ENCODE results near the gene PTPN1.

PTPN1 gene

DNA sequence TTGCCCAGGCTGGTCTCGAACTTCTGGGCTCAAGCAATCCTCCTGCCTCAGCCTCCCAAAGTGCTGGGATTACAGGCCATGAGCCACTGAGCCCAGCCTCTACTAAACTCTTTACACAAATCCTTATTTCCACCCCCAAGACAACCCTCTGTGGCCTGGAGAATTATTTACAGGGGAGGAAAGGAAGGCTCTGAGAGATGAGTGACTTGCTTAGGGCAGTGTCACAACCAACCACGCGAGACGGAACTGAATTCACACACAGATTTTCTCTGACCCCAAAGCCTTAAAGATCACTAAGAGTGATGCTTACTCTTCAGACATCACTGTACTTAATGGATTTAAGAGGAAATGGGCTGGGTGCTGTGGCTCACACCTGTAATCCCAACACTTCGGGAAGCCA is 95.0 kb downstream of the PTPN1 start:
- Histone ChIP-seq H3F3A (ENCODE audit: control insufficient read depth, insufficient read depth) (no peaks in the 10 kb centered on the region; the same call in 1 of the 2 replicates), H3K4me1 (ENCODE audit: control insufficient read depth, low read length) (peaks cover 14% of the 10 kb centered on the region), H3K4me3 (ENCODE audit: low read length) (no peak overlapping the region), H3K27me3 (ENCODE audit: control insufficient read depth, low read length) (peaks cover 11% of the 10 kb centered on the region), H3K27ac (ENCODE audit: low read depth, low read length) (no peak overlapping the region), H3K4me2 (ENCODE audit: low read length) (no peak overlapping the region), H3K36me3 (ENCODE audit: control insufficient read depth, low read length) (no peaks in the 10 kb centered on the region), H3K79me2 (ENCODE audit: control insufficient read depth, low read length) (no peaks in the 10 kb centered on the region), H3K9me3 (ENCODE audit: control insufficient read depth, insufficient read depth, low read length) (no peaks in the 10 kb centered on the region), H3K9me2 (replicated peaks; ENCODE audit: control insufficient read depth, low read length) (no peaks in the 10 kb centered on the region), H4K20me1 (ENCODE audit: control insufficient read depth, insufficient read depth, low read depth, low read length) (no peaks in the 10 kb centered on the region)
- TF ChIP-seq EZH2phosphoT487 (IDR thresholded peaks at IDR 0.05; ENCODE audit: borderline replicate concordance, low read length), result no peak
- TF ChIP-seq, protein P1, sequence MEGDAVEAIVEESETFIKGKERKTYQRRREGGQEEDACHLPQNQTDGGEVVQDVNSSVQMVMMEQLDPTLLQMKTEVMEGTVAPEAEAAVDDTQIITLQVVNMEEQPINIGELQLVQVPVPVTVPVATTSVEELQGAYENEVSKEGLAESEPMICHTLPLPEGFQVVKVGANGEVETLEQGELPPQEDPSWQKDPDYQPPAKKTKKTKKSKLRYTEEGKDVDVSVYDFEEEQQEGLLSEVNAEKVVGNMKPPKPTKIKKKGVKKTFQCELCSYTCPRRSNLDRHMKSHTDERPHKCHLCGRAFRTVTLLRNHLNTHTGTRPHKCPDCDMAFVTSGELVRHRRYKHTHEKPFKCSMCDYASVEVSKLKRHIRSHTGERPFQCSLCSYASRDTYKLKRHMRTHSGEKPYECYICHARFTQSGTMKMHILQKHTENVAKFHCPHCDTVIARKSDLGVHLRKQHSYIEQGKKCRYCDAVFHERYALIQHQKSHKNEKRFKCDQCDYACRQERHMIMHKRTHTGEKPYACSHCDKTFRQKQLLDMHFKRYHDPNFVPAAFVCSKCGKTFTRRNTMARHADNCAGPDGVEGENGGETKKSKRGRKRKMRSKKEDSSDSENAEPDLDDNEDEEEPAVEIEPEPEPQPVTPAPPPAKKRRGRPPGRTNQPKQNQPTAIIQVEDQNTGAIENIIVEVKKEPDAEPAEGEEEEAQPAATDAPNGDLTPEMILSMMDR (IDR thresholded peaks at IDR 0.05; ENCODE audit: low read depth, low read length, poor library complexity, severe bottlenecking), result no peak

DNA sequence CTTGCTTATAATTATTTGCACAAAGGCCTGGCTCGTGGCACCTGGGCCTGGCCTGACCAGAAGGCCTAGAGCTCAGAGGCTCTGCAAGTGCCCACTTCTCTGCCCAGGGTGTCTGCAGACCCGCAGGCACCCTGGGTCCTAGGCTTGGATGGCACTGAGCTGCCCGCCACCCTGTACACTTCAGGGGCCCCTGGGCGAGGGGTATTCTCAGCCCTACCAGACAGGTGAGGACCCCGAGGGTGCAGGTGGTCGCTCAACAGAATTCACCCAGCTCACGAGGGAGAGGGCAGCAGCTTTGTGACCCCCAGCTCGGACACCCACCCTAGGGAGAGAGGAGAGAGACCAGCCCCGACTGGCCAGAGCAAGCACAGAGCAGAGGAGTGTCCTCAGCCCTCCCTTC is 97.3 kb downstream of the PTPN1 start:
- no peaks in the 10 kb centered on the region for H3K9me2 ChIP-seq (replicated peaks; ENCODE audit: control insufficient read depth, low read length)
- H4K20me1 ChIP-seq (ENCODE audit: control insufficient read depth, insufficient read depth, low read depth, low read length), result no peaks in the 10 kb centered on the region; the same call in 1 of the 2 replicates
- H3F3A ChIP-seq (ENCODE audit: control insufficient read depth, insufficient read depth), result no peaks in the 10 kb centered on the region
- no peaks in the 10 kb centered on the region for H3K4me1 ChIP-seq (ENCODE audit: control insufficient read depth, low read length)
- no peak overlapping the region for H3K4me2 ChIP-seq (ENCODE audit: low read length)
- no peak overlapping the region for H3K4me3 ChIP-seq (ENCODE audit: low read length)
- no peaks in the 10 kb centered on the region for H3K79me2 ChIP-seq (ENCODE audit: control insufficient read depth, low read length)
- TF ChIP-seq, protein P1 (IDR thresholded peaks at IDR 0.05; ENCODE audit: low read depth, low read length, poor library complexity, severe bottlenecking), result no peak
- TF ChIP-seq EZH2phosphoT487 (IDR thresholded peaks at IDR 0.05; ENCODE audit: borderline replicate concordance, low read length), result no peak
- no peaks in the 10 kb centered on the region for H3K36me3 ChIP-seq (ENCODE audit: control insufficient read depth, low read length)
- H3K27me3 ChIP-seq (ENCODE audit: control insufficient read depth, low read length), result no peaks in the 10 kb centered on the region; the same call in 1 of the 2 replicates
- no peak overlapping the region for H3K27ac ChIP-seq (ENCODE audit: low read depth, low read length)
- H3K9me3 ChIP-seq (ENCODE audit: control insufficient read depth, insufficient read depth, low read length), result no peaks in the 10 kb centered on the region

DNA sequence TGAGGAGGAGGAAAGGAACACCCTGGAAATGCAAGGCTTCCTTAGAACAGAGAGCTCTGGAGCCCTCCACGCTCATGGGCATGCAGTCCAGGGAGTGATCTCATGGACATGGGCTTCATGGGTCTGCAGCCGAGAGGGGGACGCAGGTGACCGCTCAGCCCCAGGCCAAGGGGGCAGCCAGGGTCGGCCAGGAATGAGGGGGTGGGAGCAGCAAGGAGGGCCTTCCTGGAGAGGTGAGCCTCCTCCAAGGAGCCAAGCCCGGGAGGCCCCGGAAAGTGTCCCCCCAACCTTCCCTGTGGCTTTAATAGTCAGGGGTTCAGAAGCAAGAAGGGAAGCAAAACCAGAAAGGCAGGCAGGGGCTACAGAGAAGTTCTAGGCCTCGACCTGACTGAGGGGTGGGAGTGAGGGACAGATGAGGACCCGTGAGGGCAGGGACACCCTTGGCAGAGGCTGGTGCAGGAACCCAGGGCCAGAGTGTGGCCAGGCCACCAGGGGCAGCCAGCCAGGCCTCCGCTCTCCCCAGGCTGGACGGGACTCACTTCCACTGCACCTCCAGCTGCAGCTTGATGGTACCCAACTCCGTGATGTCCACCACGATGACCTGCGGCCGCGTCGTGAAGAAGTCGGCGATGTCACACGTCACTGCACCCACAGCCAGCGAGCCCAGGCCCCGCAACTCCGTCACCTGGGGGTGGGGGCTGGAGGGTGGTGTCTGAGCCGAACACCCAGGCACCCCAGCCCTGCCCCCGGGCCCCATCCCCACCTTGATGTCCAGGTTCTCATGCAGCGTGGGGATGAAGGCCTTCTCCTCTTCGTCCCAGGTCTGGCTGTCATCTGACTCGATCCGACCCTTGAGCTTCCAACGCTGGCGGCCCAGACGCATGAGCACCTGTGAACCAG is 97.9 kb downstream of the PTPN1 start:
- no peaks in the 10 kb centered on the region for H3K79me2 ChIP-seq (ENCODE audit: control insufficient read depth, low read length)
- TF ChIP-seq EZH2phosphoT487 (IDR thresholded peaks at IDR 0.05; ENCODE audit: borderline replicate concordance, low read length), result no peak
- TF ChIP-seq, protein P1 (IDR thresholded peaks at IDR 0.05; ENCODE audit: low read depth, low read length, poor library complexity, severe bottlenecking), result no peak
- H3K4me2 ChIP-seq (ENCODE audit: low read length), result no peak overlapping the region
- no peaks in the 10 kb centered on the region; the same call in 1 of the 2 replicates for H3K27me3 ChIP-seq (ENCODE audit: control insufficient read depth, low read length)
- no peak overlapping the region for H3K4me3 ChIP-seq (ENCODE audit: low read length)
- no peaks in the 10 kb centered on the region; the same call in 1 of the 2 replicates for H4K20me1 ChIP-seq (ENCODE audit: control insufficient read depth, insufficient read depth, low read depth, low read length)
- no peaks in the 10 kb centered on the region for H3K36me3 ChIP-seq (ENCODE audit: control insufficient read depth, low read length)
- no peak overlapping the region for H3K27ac ChIP-seq (ENCODE audit: low read depth, low read length)
- H3K4me1 ChIP-seq (ENCODE audit: control insufficient read depth, low read length), result no peaks in the 10 kb centered on the region
- no peaks in the 10 kb centered on the region for H3K9me2 ChIP-seq (replicated peaks; ENCODE audit: control insufficient read depth, low read length)
- H3K9me3 ChIP-seq (ENCODE audit: control insufficient read depth, insufficient read depth, low read length), result no peaks in the 10 kb centered on the region
- no peaks in the 10 kb centered on the region for H3F3A ChIP-seq (ENCODE audit: control insufficient read depth, insufficient read depth)

All from DOHH2 (cell line).